VCaP (cell line): ENCODE results near the gene MYL7.

ENCODE experiments used
- H3K27ac ChIP-seq: fragments of 450-650 bp; 2 replicates; pipeline ENCODE4 v1.5.1; 2017
- TF ChIP-seq, protein P1 (sequence below): fragments of 450-650 bp; conservative IDR thresholded peaks from 2 replicates; pipeline ENCODE4 v1.5.1; 2017; ENCODE audit warnings: mild to moderate bottlenecking, moderate library complexity

MYL7 gene

DNA sequence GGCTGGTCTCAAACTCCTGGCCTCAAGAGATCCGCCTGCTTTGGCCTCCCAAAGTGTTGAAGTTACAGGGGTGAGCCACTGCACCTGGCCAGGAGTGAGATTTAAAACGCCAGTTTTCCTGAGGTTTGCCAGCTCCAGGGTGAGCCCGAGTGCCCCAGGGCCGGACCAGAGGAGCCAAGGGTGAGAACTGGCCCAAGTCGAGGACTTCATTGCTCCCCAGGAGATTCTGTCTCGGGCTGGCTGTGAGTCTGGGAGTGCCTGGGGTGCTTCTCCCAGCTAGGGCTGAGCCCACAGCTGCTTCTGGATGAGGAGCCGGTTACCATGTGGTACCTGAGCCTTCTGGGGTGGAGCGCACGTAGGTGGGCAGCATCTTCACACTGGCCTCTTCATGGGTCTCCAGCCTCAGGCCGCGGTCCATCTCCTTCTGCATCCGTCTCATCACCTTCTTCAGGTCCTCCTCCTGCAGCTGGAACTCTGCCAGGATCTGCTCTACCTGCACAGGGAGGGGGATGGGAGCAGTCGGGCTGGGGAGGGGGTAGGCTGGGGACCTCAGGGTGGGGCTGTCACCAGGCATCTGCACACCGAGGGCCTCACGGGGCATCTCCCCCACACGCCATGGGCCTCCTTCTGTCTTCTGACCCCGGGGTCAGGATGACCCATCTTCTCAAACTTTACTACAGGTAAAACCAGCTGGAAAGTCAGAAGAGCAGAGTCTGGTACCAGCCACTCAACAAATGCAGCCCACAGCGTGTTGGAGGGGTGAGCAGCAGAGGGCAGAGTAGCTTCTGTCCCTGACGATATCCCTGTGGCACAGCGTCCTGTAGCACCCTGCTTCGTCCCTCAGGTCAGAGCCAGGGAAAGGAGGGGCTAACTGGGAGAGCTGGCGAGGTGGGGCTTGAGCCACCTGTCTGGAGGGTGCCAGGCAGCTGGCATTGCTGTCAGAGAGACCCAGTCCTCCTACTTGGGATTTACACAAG, 12.1 kb upstream of the MYL7 start:
- H3K27ac ChIP-seq: no peak overlapping the region
- TF ChIP-seq, protein P1, sequence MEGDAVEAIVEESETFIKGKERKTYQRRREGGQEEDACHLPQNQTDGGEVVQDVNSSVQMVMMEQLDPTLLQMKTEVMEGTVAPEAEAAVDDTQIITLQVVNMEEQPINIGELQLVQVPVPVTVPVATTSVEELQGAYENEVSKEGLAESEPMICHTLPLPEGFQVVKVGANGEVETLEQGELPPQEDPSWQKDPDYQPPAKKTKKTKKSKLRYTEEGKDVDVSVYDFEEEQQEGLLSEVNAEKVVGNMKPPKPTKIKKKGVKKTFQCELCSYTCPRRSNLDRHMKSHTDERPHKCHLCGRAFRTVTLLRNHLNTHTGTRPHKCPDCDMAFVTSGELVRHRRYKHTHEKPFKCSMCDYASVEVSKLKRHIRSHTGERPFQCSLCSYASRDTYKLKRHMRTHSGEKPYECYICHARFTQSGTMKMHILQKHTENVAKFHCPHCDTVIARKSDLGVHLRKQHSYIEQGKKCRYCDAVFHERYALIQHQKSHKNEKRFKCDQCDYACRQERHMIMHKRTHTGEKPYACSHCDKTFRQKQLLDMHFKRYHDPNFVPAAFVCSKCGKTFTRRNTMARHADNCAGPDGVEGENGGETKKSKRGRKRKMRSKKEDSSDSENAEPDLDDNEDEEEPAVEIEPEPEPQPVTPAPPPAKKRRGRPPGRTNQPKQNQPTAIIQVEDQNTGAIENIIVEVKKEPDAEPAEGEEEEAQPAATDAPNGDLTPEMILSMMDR: no peak

DNA sequence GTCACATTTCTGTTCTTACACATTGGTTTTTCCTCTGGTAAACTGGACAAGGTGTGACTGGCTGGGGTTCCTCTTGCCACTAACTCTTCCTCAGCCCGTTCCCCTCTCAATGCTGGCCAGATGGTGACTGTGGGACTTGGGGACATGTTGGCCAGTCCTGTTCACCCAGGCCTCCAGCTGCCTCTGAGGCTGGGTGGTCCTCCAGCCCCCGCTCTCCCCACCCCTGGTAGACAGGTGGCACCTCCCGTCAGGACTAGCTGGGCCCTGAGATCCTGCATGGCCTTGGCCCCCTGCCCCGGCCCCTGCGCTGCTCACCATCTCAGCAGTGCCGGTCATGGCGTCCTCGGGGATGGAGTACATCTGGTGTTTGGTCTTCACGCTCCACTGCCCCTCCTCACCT, 10.8 kb upstream of the MYL7 start:
- H3K27ac ChIP-seq: no peak overlapping the region
- TF ChIP-seq, protein P1: no peak

DNA sequence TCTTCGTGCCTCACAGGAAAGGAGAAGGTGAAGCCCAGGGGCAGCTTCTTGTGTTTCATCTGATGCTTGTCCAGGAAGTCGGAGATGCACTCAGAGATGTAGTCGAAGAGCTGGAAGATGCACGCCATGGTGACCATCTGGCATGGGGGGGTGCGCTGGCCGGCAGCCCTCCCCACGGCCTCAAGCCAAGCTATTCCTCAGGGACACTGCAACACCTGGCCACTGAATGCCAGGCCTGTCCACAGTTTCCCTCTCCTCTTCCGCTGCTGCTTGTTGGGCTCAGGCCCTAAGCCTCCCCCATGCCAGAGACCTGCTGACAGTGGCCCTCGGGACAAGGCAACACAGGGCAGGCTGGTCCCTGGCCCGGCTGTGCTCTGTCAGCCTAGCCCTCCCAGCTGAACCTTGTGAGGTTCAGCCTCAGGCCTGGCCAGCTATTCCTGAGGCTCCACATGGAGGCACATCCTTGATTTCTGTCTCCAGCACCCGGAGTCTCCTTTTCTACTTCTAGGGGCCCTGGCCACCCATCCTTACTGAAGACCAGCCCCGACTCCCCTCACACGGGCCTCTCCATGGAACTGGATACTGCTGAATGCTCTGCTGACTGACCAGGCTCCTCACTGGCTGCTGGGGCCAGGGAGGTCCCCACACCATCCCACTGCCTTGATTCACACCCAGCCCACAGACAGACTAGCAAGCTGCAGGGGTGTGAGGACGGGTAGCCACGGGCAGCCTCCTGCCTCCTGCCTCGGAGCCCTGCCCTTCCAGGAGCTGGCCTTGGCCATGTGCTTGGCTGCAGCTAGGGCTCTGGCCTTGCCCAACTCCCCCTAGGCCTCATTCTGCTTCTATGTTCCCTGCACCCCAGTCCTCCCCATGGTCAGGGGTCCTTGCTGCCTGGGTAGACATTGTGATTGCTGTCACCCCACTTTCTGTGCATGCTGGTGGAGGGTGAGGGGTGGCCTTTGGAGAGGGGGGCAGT, 10.1 kb upstream of the MYL7 start:
- TF ChIP-seq, protein P1: no peak
- no peak overlapping the region for H3K27ac ChIP-seq

DNA sequence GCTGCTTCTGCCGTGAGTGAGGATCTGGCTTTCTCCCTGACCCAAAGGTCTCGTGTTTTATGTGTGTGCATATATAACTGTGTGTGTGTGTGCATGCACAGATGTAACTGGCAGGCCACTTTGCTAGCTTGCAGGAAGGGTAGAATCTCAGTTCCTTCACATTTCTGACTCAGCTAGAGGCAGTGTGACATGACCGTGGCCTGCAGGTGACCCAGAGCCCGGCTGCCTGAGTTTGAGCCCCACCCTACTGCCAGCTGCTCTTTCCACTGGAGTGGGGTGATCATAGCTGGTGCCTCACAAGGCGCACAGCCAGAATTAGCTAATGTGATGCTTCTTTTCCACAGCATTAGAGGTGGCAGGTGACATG, 9.3 kb upstream of the MYL7 start:
- TF ChIP-seq, protein P1: no peak
- H3K27ac ChIP-seq: no peak overlapping the region

DNA sequence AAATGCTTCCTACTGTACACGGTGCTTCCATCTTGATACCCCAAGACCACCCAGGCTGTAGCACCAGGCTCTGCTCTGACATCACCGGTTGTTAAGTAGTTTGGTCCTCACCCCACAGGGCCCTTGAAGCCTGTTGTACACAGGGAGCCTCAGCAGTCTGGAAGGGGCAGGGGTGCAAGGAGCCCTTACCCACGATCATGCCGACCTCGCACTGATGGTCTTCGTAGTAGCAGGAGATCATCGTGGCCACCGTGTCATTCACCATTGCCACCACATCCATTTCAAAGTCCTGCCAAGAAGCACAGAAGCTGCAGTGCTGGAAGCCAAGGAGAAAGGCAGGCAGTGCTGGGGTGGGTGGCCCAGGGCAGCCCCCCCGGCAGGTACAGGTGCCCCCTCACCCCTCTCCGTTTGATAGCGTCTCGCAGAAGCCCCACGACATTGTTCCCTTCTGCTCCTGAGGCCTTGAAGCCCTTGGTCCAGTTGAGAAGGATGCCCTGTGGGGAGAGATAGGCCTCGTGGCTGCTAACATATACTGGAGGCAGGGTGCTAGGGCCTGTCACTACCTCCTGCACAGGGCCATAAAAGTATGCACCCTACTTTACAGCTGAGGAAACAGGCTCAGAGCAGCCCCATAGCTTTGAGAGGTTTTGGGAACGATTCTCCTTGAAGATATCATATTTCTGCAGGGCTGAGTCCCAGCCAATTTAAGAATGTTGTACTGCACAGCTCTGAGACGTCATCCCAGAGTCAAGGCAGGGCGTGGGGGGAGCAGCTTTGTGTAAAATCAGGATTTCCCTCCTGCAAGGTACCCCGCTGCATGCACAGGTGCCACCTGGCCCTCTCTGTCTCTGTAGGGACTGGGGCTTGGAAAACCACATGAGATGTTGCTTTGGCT, 8.7 kb upstream of the MYL7 start:
- no peak overlapping the region for H3K27ac ChIP-seq
- TF ChIP-seq, protein P1: no peak

DNA sequence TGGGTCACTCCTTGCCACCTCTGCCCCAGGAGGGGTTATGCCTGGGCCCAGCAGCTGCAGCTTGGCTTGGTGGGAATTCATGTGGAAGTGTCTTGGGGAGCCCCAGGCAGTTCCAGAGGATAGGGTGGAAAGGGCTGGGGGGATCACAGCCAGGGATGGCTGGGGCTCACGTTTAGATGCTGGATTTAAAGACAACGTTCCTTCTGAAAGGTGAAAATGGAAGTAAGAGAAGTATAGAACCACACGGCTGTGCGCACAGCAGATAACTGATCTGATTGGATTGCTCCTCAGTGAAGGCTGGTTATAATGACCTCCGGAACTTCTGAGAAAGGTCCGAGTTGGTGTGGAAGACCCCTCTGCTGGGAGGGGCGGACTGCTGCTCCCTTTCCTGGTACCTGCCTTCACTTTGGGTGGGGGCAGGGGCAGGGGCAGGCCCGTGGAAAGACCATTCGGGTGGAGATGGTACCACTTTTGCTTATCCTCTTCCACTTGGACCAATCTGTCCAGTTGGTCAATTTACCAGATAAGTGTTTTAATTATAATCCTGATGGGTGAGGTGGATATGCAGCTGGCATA, 7.9 kb upstream of the MYL7 start:
- H3K27ac ChIP-seq: no peak overlapping the region

More for the DNA sequence above, 7.9 kb upstream of the MYL7 start:
- TF ChIP-seq, protein P1: no peak
